Peyer's patch (tissue), 4 donors: ENCODE measurements around the gene ITGA8.

Experiments
- CTCF ChIP-seq, 6 experiments: fragments of 450-650 bp in 4 of 6; fragments of 200-600 bp in 2 of 6; sonication (generic) in 1 of 6; IDR thresholded peaks; one replicate each; pipeline ENCODE4 v1.5.1; 2017 to 2019; ENCODE audit warnings: antibody characterized with exemption in 6 of 6, mild to moderate bottlenecking in 3 of 6, moderate library complexity in 1 of 6
- POLR2A ChIP-seq, 2 donors: fragments of 450-650 bp; IDR thresholded peaks; one replicate each; pipeline ENCODE4 v1.5.1; 2017; ENCODE audit warnings: antibody characterized with exemption in 2 of 2, mild to moderate bottlenecking in 2 of 2, moderate library complexity in 2 of 2

GRCh38 chr10:15516256-15517085 lies 203.3 kb downstream of the ITGA8 start:
- no peak for TF ChIP-seq CTCF (IDR thresholded peaks at IDR 0.05)
- TF ChIP-seq POLR2A (IDR thresholded peaks at IDR 0.05), result no peak
